ENCODE results near the gene SLFN14.

GRCh38 chr17:35578929-35579432 lies 18.4 kb upstream of the SLFN14 start:
- no peak for TF ChIP-seq CTCF (IDR thresholded peaks at IDR 0.05)
- TF ChIP-seq POLR2A (IDR thresholded peaks at IDR 0.05) = no peak
